HepG2 (cell line): Measurements from ENCODE around the gene PDLIM7. TPM values are rescaled to one million over a fixed set of nuclear protein-coding genes. Genes with fewer than 3 reads are reported as not detected.

Experiments used
- CEBPB ChIP-seq: IDR thresholded peaks from 2 replicates; pipeline ENCODE4 v1.6.1; 2011; ENCODE audit warnings: low read depth, low read length, improper control_type of control experiment, borderline replicate concordance
- CHD4 ChIP-seq: fragments of 200-600 bp; sonication (generic); IDR thresholded peaks from 2 replicates; pipeline ENCODE4 v1.7.0; 2017; ENCODE audit warnings: mild to moderate bottlenecking, low read length, borderline replicate concordance
- DPF2 ChIP-seq: sonication (generic); formaldehyde crosslinking; IDR thresholded peaks from 2 replicates; pipeline ENCODE4 v1.4.0; 2020; ENCODE audit warnings: mild to moderate bottlenecking, low read depth, missing genetic modification reagents, borderline replicate concordance
- HMG20B ChIP-seq: conservative IDR thresholded peaks from 2 replicates; pipeline ENCODE4 v1.6.1; 2016; ENCODE audit warnings: missing genetic modification reagents, missing compliant biosample characterization
- HNF4A ChIP-seq: sonication (generic); formaldehyde crosslinking; IDR thresholded peaks from 2 replicates; pipeline ENCODE4 v1.4.0; 2020; ENCODE audit warnings: missing genetic modification reagents
- IRX3 ChIP-seq: sonication (generic); formaldehyde crosslinking; IDR thresholded peaks from 2 replicates; pipeline ENCODE4 v1.8.1; 2023; ENCODE audit warnings: mild to moderate bottlenecking, low read depth, missing genetic modification reagents, borderline replicate concordance
- KDM3A ChIP-seq: IDR thresholded peaks from 2 replicates; pipeline ENCODE4 v1.6.1; 2018; ENCODE audit warnings: low read depth, missing compliant biosample characterization
- KLF12 ChIP-seq: sonication (generic); formaldehyde crosslinking; IDR thresholded peaks from 2 replicates; pipeline ENCODE4 v1.4.0; 2020; ENCODE audit warnings: missing genetic modification reagents, borderline replicate concordance
- MEF2D ChIP-seq: sonication (generic); formaldehyde crosslinking; IDR thresholded peaks from 2 replicates; pipeline ENCODE4 v1.5.1; 2020; ENCODE audit warnings: mild to moderate bottlenecking, missing genetic modification reagents
- NFE2L1 ChIP-seq: sonication (generic); formaldehyde crosslinking; IDR thresholded peaks from 2 replicates; pipeline ENCODE4 v1.4.0; 2020; ENCODE audit warnings: missing genetic modification reagents, mild to moderate bottlenecking, borderline replicate concordance
- RAD21 ChIP-seq: fragments of 450-650 bp; formaldehyde crosslinking; IDR thresholded peaks from 2 replicates; pipeline ENCODE4 v1.5.0; 2020; ENCODE audit warnings: mild to moderate bottlenecking
- SRF ChIP-seq: IDR thresholded peaks from 2 replicates; pipeline ENCODE4 v1.6.1; 2011; ENCODE audit warnings: mild to moderate bottlenecking, low read depth, low read length, moderate library complexity
- SRY ChIP-seq: sonication (generic); formaldehyde crosslinking; IDR thresholded peaks from 2 replicates; pipeline ENCODE4 v1.8.0; 2022; ENCODE audit warnings: mild to moderate bottlenecking, missing genetic modification reagents
- ZNF430 ChIP-seq: sonication (generic); formaldehyde crosslinking; IDR thresholded peaks from 2 replicates; pipeline ENCODE4 v1.9.0; 2021; ENCODE audit warnings: mild to moderate bottlenecking, missing genetic modification reagents
- ZNF550 ChIP-seq: sonication (generic); formaldehyde crosslinking; IDR thresholded peaks from 2 replicates; pipeline ENCODE4 v1.4.0; 2020; ENCODE audit warnings: mild to moderate bottlenecking, missing genetic modification reagents, borderline replicate concordance
- ZNF562 ChIP-seq: sonication (generic); formaldehyde crosslinking; IDR thresholded peaks from 2 replicates; pipeline ENCODE4 v1.8.0; 2022; ENCODE audit warnings: missing genetic modification reagents, borderline replicate concordance
- ZNF629 ChIP-seq: sonication (generic); formaldehyde crosslinking; conservative IDR thresholded peaks from 2 replicates; pipeline ENCODE4 v1.5.0; 2020; ENCODE audit warnings: missing genetic modification reagents
- ZNF878 ChIP-seq: sonication (generic); formaldehyde crosslinking; IDR thresholded peaks from 2 replicates; pipeline ENCODE4 v1.8.1; 2023; ENCODE audit warnings: mild to moderate bottlenecking, missing genetic modification reagents, moderate library complexity
- polyA plus RNA-seq, 8 experiments: library from polyadenylated mRNA; depleted of rRNA in 3 of 8; stranded (reverse) in 7 of 8; unstranded in 1 of 8; fragments of >200 nt; fragmentation: Illumina TruSeq in 4 of 8; extraction: Trizol in 4 of 8; gene quantifications; 2 replicates each; pipeline versions ENCODE4 v1.2.1 to v1.2.3, GENCODE V29; 2011 to 2016; ENCODE audit warnings: low read depth in 4 of 8, missing spikeins in 1 of 8, mixed read lengths in 1 of 8; ENCODE audit not compliant: insufficient read depth in 1 of 8
- total RNA-seq, 5 experiments: library from RNA; depleted of rRNA; stranded (reverse); fragments of >200 nt; fragmentation: Illumina TruSeq; extraction: Trizol; gene quantifications; 2 replicates each; pipeline ENCODE4 v1.2.3, GENCODE V29; 2016; ENCODE audit warnings: low read depth in 1 of 5
- TF ChIP-seq, protein P1 (sequence below): sonication (generic); formaldehyde crosslinking; IDR thresholded peaks from 2 replicates; pipeline ENCODE4 v1.8.1; 2023; ENCODE audit warnings: mild to moderate bottlenecking, missing genetic modification reagents
- TF ChIP-seq, protein P2 (sequence below): sonication (generic); formaldehyde crosslinking; IDR thresholded peaks from 2 replicates; pipeline ENCODE4 v1.5.0; 2020; ENCODE audit warnings: missing genetic modification reagents
- TF ChIP-seq, protein P3 (sequence below): sonication (generic); formaldehyde crosslinking; IDR thresholded peaks from 2 replicates; pipeline ENCODE4 v1.9.0; 2022; ENCODE audit warnings: missing genetic modification reagents, mild to moderate bottlenecking, borderline replicate concordance
- TF ChIP-seq, protein P4 (sequence below): sonication (generic); formaldehyde crosslinking; IDR thresholded peaks from 2 replicates; pipeline ENCODE4 v1.5.1; 2020; ENCODE audit warnings: mild to moderate bottlenecking, missing genetic modification reagents, borderline replicate concordance

Gene PDLIM7
- total and polyA plus RNA-seq, 2 of the 13 experiments (the other 11 are each of a cell fraction or from before 2014, with no cell fraction given), result 21.1 to 31.3 TPM

DNA sequence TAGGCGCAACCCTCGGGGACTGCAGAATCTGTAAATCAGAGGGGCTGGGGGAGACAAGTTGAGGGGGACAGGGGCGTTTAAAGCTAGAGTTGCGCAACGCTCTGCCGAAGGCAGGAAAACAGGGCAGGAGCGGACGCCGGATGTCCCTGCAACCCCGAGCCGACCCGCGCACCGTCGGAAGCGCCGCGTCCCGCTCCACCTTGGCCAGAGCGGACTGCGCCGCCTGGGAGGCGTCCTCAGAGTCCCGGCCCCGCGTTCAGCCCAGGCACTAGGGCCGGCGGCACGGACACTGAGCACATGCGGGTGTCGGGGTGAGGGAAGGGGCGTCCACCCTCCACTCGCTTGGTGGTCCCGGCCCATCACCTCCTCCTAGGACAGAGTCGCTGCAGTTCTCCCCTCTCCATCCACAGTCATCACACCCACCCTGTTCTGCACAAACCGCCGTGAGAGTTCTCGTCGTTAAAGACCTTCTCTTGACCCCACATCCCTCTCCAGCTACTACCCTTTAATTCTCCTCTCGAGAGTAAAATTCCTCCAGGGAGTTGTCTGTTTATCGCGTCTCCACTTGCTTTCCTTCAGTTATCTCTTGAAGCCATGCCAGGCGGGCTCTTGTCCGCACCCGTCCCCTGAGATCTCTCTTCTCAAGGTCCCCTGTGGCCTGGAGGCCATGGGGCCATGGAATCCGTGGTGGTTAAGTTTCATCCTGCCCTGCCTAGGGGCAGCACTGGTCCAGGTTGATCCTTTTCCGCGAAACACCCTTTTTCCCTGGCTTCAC lies 796 bp upstream of the PDLIM7 start (continued):
- TF ChIP-seq DPF2 (CRISPR knock-in tag), result no peak
- TF ChIP-seq ZNF878 (CRISPR knock-in tag), result no peak
- TF ChIP-seq, protein P1, sequence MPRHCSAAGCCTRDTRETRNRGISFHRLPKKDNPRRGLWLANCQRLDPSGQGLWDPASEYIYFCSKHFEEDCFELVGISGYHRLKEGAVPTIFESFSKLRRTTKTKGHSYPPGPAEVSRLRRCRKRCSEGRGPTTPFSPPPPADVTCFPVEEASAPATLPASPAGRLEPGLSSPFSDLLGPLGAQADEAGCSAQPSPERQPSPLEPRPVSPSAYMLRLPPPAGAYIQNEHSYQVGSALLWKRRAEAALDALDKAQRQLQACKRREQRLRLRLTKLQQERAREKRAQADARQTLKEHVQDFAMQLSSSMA, result no peak
- no peak for TF ChIP-seq ZNF550
- peak; percentile 45 for TF ChIP-seq CHD4
- no peak for TF ChIP-seq HMG20B
- no peak for TF ChIP-seq ZNF629
- TF ChIP-seq HNF4A (CRISPR knock-in tag), result no peak
- TF ChIP-seq, protein P2, sequence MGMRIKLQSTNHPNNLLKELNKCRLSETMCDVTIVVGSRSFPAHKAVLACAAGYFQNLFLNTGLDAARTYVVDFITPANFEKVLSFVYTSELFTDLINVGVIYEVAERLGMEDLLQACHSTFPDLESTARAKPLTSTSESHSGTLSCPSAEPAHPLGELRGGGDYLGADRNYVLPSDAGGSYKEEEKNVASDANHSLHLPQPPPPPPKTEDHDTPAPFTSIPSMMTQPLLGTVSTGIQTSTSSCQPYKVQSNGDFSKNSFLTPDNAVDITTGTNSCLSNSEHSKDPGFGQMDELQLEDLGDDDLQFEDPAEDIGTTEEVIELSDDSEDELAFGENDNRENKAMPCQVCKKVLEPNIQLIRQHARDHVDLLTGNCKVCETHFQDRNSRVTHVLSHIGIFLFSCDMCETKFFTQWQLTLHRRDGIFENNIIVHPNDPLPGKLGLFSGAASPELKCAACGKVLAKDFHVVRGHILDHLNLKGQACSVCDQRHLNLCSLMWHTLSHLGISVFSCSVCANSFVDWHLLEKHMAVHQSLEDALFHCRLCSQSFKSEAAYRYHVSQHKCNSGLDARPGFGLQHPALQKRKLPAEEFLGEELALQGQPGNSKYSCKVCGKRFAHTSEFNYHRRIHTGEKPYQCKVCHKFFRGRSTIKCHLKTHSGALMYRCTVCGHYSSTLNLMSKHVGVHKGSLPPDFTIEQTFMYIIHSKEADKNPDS (CRISPR knock-in tag), result 0 out of 2 replicates have a peak, but pooled peaks have one; percentile 8
- 0 out of 2 replicates have a peak, but pooled peaks have one; percentile 40 for TF ChIP-seq SRY (CRISPR knock-in tag)
- TF ChIP-seq SRF, result no peak
- no peak for TF ChIP-seq ZNF430 (CRISPR knock-in tag)
- TF ChIP-seq RAD21 (CRISPR knock-in tag), result no peak
- TF ChIP-seq KDM3A (CRISPR knock-in tag), result peak; percentile 37; the same call in 1 of the 2 replicates
- TF ChIP-seq, protein P3, sequence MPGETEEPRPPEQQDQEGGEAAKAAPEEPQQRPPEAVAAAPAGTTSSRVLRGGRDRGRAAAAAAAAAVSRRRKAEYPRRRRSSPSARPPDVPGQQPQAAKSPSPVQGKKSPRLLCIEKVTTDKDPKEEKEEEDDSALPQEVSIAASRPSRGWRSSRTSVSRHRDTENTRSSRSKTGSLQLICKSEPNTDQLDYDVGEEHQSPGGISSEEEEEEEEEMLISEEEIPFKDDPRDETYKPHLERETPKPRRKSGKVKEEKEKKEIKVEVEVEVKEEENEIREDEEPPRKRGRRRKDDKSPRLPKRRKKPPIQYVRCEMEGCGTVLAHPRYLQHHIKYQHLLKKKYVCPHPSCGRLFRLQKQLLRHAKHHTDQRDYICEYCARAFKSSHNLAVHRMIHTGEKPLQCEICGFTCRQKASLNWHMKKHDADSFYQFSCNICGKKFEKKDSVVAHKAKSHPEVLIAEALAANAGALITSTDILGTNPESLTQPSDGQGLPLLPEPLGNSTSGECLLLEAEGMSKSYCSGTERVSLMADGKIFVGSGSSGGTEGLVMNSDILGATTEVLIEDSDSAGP (CRISPR knock-in tag), result peak; percentile 62; the same call in 1 of the 2 replicates
- no peak for TF ChIP-seq MEF2D (CRISPR knock-in tag)
- TF ChIP-seq CEBPB, result peak; percentile 94
- TF ChIP-seq ZNF562 (CRISPR knock-in tag), result no peak
- TF ChIP-seq, protein P4, sequence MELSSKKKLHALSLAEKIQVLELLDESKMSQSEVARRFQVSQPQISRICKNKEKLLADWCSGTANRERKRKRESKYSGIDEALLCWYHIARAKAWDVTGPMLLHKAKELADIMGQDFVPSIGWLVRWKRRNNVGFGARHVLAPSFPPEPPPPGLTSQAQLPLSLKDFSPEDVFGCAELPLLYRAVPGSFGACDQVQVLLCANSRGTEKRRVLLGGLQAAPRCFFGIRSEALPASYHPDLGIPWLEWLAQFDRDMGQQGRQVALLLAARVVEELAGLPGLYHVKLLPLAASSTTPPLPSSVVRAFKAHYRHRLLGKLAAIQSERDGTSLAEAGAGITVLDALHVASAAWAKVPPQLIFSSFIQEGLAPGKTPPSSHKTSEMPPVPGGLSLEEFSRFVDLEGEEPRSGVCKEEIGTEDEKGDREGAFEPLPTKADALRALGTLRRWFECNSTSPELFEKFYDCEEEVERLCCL (CRISPR knock-in tag), result no peak
- TF ChIP-seq KLF12, result no peak
- 0 out of 2 replicates have a peak, but pooled peaks have one; percentile 10 for TF ChIP-seq IRX3 (CRISPR knock-in tag)
- TF ChIP-seq NFE2L1 (CRISPR knock-in tag), result no peak
